HG03066 (cell line): ENCODE results near the gene ATP4B.
"Not testable (repeated sequence)": the region's sequence is repeated elsewhere in the genome, so short reads cannot be mapped to it uniquely, and the experiment has no call there.

Experiments
- ATAC-seq: cut with Tn5 transposase; IDR thresholded peaks from one replicate; pipeline ENCODE4 v1.9.1; 2021; ENCODE audit warnings: low read depth; ENCODE audit not compliant: unreplicated experiment

ATP4B gene

DNA sequence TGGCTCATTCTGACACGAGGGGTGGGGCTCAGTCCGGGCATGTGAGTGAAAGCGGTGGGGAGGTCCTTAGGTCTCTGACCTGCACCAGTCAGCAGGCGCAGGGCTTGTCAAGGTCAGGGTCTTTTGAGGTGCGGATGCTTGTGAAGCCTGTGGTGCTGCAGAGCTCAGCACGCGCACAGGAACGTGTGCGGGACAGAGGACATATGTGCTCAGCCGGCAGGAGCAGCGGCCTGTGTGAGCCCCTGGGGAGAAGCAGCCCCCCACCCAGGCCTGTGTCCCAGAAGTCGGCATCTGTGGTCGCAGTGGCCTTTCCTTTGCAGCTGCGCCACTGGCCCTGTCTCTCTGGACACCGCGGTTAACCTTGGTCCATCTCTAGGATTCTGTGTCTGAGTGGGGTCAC is 30.9 kb downstream of the ATP4B start:
- no peak for ATAC-seq

DNA sequence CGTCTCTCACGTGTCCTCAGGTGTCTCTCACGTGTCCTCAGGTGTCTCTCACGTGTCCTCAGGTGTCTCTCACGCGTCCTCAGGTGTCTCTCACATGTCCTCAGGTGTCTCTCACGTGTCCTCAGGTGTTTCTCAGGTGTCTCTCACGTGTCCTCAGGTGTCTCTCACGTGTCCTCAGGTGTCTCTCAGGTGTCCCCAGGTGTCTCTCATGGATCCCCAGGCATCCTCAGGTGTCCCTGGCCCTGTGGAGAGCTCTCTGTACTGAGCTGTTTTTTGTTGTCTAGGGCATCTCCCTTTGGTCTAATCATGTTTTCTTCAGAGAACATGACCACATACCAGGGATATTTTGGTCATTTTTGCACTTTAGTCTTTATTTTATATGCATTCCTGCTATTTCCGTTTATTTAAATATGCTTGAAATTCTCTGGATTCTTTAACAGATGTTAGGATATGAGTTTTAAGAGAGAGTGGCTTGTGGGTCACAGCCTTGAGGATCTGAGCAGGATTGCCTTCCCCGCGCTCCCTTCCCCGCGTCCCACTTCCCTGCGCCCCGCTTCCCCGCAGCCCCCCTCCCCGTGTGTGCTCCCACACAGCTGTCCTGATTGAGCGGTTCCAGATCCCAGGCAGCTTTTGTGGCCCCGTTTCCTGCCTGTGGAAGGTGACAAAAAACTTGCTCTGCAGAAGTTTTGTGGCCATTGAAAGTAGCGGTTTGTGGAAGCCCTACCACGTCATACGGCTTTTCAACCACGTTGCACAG is 31.9 kb downstream of the ATP4B start:
- no peak for ATAC-seq

DNA sequence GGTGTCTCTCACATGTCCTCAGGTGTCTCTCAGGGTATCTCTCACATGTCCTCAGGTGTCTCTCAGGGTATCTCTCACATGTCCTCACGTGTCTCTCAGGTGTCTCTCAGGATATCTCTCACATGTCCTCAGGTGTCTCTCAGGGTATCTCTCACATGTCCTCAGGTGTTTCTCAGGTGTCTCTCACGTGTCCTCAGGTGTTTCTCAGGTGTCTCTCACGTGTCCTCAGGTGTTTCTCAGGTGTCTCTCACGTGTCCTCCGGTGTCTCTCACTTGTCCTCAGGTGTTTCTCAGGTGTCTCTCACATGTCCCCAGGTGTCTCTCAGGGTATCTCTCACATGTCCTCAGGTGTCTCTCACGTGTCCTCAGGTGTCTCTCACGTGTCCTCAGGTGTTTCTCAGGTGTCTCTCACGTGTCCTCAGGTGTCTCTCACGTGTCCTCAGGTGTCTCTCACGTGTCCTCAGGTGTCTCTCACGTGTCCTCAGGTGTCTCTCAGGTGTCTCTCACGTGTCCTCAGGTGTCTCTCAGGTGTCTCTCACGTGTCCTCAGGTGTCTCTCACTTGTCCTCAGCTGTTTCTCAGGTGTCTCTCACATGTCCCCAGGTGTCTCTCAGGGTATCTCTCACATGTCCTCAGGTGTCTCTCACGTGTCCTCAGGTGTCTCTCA is 33.2 kb downstream of the ATP4B start:
- not testable (repeated sequence) for ATAC-seq

DNA sequence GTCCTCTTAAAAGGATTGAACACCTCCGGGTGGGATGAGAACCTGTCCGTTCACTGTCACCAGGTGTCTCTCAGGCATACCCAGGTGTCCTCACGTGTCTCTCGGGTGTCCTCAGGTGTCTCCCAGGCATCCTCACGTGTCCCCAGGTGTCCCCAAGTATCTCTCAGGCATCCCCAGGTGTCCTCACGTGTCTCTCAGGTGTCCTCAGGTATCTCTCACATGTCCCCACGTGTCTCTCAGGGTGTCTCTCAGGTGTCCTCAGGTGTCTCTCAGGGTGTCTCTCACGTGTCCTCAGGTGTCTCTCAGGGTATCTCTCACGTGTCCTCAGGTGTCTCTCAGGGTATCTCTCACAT is 33.8 kb downstream of the ATP4B start:
- no peak for ATAC-seq

DNA sequence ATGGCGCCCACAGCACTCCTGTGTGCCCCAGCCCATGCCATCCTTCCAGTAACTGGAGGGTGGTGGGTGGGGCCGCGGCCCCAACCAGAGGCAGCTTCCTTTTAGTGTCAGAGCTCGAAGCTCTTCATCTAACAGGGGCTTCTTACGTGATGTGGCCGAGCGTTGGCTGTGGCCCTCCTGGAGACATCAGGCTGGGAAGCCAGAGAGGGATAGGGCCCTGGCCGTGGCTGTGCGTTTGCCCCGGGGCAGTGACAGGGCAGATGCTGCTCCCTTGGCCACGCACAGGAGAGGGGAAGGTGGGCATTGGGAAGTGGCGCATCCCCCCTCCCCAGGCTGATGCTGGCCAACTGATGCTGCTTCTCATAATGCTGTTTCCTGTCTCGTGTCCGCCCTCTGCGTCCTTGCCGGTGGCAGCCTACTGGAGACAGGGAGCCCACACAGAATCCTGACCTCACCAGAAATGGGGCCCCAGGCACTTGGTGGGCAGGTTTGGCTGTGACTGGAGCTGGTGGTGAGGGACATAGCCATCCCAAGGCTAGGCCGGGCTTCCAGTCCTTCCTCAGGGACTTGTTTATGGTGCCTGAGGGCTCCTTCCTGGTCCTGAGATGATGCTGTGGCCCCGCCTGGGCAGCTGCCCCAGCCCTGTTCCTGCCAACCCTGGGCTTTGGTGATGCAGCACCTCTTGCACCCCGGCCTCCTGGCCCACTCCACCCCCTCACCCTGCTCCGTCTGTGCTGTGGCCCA is 34.3 kb downstream of the ATP4B start:
- no peak for ATAC-seq

DNA sequence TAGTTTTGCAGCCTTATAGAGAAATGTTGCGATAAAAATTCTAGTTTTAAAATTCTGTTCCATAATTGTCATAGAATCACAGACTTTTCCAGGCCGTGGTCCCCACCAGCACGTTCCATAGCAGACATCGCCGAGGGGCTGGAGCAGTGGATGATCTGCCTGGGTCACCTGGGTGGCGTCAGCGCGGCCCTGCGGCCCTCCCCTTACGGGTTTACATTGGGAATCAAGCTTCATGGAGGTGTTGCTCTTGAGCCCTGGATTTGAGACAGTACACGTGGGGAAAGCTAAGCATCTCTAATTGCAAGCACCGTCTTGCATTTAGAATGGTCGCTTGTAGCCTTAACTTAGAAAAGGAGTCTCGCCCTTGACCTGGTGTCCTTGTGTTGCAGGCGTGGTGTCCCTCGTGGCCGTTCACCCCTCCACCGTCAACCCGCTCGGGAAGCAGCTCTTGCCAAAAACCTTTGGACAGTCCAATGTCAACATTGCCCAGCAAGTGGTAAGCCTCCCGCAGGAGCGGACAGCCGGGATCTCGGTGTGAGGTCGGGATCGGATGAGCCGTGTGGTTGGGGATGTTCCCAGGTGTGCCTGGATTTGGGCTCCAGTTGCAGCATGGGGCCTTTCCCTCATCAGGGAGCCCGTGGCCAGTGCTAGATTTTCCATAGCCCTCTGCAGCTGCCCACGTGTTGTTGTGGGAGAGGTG is 35.1 kb downstream of the ATP4B start:
- ATAC-seq, result no peak

DNA sequence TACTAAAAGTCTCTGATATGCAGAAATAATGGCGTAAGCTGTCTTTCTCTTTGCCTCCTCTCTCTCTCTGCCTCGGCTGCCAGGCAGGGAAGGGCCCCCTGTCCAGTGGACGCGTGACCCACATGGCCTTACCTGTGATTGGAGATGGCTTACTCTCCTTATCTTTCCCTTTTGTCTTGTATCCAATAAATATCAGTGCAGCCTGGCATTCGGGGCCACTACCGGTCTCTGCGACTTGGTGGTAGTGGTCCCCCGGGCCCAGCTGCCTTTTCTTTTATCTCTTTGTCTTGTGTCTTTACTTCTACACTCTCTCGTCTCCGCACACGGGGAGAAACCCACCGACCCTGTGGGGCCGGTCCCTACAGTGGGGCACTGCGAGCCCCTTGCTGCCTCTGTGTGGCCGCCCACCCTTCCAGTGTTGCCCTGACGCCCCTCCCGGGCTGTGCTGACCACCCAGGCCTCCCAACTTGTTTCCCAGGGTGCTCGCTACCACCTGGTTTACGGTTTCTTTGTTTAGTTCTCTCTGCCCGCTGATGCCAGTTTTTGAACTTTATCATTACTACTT is 35.9 kb downstream of the ATP4B start:
- ATAC-seq, result not testable (repeated sequence)

DNA sequence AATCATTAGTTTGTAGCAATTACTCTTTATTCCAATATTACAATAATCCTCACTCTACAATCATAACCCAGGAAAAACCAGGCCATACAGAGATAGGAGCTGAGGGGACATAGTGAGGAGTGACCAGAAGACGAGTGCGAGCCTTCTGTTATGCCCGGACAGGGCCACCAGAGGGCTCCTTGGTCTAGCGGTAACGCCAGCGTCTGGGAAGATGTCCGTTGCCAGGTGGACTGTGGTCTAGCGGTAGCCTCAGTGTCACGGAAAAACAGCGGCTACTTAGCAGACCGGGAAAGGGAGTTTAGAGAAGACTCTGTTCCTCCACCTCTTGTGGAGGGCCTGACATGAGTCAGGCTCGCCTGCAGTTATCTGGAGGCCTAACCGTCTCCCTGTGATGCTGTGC is 36.5 kb downstream of the ATP4B start:
- ATAC-seq, result not testable (repeated sequence)

DNA sequence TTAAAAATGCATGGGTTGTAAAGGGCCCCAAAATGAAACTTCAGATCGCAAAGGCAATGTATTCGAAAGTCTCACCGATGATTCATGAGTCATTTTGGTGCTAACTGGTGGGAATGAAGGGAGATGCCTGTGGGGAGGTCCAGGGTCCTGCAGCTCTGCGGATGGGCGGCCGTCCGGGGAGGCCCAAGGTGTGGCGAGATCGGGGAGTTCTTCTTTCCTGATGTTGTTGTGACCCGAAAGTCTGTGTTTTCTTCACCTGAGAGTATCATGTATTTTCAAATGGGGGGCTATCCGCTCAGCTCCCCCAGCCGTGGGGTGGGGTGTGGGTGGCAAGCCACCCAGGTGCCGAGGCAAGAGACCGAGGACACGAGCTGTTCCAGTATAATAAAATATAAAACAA is 37.0 kb downstream of the ATP4B start:
- ATAC-seq, result no peak

DNA sequence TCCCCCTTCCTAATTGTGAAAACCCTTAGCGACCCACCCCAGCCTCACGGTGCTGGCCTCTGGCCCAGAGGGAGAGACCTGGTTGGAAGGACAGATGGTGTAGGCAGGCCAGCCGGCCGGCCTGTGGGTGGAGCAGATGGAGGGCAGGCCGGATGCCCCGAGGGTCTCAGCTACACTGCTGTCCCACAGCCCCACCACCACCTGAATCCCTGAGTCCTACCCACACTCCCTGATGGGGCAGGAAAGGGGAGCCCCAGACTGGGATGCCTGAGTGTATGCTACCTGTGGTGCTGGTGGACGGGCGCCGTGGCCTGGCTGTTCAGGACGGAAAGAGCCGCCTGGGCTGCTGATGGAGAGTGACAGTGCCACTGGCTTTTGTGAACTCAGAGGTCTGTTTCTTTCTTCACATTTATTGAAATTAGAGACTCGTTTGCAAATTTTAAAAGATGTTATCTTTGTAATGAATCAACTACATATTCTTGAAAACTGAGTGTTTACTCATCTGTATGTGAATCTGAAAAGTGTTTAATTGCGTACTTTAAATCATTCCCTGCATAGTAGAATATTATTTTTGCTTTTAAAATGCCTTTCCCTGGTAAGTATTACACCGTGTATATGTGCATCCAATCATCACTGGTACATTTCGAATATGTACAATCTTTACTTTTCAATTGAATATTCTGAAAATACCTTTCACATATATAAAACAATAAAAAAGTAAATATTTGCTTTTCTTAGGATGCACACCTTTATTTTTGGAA is 37.8 kb downstream of the ATP4B start:
- no peak for ATAC-seq

DNA sequence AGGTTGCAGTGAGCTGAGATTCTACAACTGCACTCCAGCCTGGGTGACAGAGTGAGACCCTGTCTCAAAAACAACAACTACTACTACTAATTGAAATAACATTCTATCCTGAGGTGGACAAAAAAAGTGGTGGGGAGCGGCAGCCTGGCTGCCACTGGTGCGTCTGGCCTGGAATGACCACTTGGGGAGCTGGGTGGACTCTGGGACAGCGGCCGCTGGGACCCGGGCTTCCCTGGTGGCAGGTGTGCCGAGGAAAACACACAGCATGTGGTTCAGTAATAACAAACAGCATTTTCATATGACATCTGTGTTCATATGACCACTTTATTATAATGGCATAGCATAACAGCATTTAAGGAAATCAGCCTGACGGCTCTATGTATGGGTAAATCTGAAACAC is 39.5 kb downstream of the ATP4B start:
- no peak for ATAC-seq

DNA sequence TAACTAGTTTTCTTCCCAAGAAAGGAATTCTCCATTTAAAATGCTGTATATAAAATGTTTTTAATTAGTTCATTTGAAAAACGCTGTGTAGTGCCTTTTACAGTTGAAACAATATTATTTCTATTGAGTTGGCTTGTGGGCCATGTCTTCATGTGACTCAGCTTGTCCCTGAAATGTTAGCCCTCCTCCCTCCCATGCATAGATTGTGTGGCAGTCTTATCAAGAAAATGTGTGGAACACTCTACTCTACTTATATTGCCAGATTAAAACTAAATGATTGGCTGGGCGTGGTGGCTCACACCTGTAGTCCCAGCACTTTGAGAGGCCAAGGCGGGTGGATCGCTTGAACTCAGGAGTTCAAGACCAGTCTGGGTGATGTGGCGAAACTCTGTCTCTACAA is 40.0 kb downstream of the ATP4B start:
- no peak for ATAC-seq

DNA sequence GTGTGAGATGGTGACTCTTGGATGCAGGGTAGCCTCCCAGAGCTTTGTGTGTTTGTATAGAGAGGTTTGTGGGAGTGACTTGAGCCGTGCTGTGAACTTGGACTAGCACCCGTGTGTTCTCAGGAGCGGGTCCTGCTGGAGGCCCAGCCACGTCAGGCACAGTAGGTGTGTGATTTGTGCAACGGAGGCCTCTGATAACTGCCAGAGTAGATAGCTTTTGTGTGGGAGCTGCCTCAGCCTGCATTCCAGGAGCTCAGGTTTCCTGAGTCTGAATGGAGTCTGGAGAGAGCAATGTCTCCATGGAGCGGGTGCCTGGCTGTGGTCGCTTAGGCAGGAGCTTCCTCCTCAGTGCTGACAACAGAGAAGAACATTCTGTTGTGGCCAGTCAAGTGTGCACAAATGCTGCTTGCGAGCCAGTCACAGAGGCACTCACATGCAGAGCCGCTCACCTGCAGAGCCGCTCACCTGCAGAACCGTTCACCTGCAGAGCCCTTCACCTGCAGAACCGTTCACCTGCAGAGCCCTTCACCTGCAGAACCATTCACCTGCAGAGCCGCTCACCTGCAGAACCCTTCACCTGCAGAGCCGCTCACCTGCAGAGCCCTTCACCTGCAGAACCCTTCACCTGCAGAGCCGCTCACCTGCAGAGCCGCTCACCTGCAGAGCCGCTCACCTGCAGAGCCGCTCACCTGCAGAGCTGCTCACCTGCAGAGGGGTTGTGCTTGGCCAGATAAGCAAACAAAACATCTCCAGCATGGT is 40.8 kb downstream of the ATP4B start:
- no peak for ATAC-seq

DNA sequence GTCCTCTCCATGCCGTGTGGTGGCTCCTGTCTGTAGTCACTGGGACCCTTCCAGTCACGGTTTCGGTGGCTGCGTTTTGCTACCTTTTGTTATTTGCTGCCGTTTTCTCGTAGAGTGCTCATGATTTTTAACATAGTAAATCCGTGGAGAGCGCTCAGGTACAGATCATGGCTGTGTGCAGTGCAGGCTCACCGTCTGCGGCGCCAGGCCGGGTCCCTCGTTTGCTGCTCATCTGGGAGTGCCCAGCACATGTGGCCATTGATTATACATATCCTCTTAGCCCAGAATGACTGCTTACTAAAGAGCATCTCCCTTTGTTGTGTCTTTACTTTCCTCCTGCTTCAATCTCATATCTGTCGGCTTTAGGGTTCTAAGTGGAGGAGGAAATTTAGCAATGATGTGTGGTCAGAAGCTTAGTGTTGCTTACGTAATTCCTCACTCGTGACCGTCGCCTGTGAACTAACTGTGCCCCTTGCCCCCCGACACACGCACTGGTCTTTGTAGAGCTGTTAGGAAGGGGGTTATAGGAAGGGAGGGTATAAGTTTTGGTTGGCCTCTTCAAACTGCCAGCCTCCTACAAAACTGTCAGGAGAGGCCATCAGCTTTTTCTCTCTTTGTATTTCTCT is 41.6 kb downstream of the ATP4B start:
- no peak for ATAC-seq

DNA sequence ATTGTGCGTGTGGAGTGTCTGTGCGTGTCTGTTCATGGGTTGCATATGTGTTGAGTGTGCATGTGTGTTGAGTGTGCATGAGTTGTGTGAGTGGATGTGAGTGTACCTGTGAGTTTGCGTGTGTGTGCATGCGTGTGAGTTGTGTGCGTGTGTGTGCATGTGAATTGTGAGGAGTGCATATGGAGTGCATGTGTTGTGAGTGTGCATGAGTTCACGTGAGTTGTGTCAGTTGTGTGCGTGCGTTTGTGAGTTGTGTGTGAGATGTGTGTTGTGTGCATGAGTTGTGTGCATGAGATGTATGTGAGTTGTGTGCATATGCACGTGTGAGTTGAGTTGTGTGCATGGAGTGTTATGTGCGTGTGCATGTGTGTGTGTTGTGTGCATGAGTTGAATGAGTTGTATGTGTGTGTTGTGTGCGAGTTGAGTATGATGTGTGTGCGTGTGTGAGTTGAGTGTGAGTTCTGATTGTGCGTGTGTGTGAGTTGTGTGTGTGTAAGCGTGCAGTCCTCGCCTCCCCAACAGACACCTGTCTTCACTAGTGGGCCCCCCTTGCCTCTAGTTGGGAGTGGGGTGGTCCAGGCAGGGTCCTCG is 44.1 kb downstream of the ATP4B start:
- ATAC-seq, result no peak

DNA sequence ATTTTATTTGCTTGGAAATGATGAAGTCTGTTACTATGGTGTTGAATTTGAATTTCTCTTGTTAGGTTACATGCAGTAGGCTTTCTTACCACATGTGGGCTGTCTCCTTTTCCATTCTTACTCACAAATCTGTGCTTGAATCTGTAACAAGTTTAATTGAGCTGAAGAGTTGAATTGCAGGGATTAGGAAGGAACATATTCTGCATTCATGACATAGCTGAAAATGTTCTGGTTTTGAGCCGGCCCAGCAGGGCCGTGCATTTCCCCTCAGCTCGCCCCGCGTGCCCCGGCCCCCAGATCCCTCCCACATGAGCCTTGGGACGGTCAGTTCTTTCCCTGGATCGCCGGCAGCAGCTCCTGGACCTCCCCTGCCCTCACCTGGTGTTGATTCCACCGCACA is 45.4 kb downstream of the ATP4B start:
- ATAC-seq, result no peak

DNA sequence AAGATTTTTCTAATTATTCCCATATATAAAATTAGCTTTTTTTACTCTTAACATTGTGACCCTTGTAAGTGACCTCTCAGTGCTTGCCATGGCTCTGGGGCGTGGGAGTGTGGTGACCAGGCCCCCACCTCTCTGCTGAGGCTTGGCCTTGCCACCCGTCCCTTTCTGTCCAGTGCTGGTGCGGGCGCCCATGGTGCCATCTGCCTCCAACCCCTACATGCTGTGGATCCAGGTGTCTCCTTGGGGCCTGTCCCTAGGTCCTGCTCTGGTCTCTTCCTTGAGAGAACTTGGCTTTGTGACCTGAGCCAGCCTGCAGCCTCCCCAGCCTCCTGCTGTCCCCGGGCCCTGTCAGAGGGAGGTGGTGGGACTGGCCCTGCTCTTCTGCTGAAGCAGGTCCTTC is 46.0 kb downstream of the ATP4B start:
- no peak for ATAC-seq

DNA sequence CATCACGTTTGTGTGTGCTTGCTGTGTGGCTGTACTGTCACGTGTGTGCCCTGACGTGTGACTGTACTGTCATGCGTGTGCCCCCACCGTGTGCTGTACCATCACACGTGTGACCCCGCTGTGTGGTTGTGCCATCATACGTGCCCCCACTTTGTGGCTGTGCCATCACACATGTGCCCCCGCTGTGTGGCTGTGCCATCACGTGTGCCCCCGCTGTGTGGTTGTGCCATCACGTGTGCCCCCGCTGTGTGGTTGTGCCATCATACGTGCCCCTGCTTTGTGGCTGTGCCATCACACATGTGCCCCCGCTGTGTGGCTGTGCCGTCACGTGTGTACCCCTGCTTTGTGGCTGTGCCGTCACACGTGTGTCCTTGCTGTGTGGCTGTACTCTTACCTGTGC is 47.7 kb downstream of the ATP4B start:
- ATAC-seq, result no peak

DNA sequence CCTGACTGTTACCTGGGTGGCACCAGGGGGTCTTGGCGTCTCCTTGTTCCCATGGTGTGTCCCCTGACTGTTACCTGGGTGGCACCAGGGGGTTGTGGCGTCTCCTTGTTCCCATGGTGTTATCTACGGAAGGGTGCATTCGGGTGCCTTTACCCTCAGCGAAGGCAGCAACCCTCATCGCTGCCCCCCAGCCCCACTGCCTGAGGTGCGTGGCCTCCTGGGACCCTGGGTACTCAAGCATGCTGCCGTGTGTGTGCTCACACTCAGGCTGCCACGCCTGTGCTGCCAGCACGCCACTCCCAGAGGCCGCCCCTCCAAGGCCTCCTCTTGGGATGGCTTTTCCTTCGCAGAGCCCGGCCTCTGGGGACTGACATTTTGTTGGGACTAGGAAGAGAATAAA is 48.4 kb downstream of the ATP4B start:
- no peak for ATAC-seq
